ENCODE results near the gene EPG5. TPM values are rescaled to one million over a fixed set of nuclear protein-coding genes. Genes with fewer than 3 reads are reported as not detected.
A peak's percentile ranks its signal among the peaks of the same experiment; 100 is the strongest.

EPG5 gene
- total and polyA plus RNA-seq, 10 of the 15 experiments (the other 5 are each of a cell fraction or from before 2014, with no cell fraction given), result 1.9 to 27.7 (median 9.0) TPM

- TF ChIP-seq USF1 (IDR thresholded peaks at IDR 0.05; ENCODE audit: borderline replicate concordance, extremely low read length, insufficient read depth, low read depth, low read length) (no peak), MYC (IDR thresholded peaks at IDR 0.05; ENCODE audit: insufficient read depth, insufficient read length, insufficient replicate concordance, low read length, severe bottlenecking) (no peak), TCF7 (IDR thresholded peaks at IDR 0.05; ENCODE audit: borderline replicate concordance) (no peak), E4F1 (IDR thresholded peaks at IDR 0.05; ENCODE audit: borderline replicate concordance, partially characterized antibody) (no peak), TBL1XR1 (IDR thresholded peaks at IDR 0.05; ENCODE audit: low read depth, low read length) (no peak)
Observed at GRCh38 chr18:45876161-45876560, 91.0 kb downstream of the EPG5 start (continued).

GRCh38 chr18:45874491-45875184 is 92.5 kb downstream of the EPG5 start:
- peak; percentile 92 for DNase-seq (ENCODE audit: low read depth, low spot score)
- H3K79me2 ChIP-seq (ENCODE audit: control insufficient read depth, insufficient read depth, low read length), result no peaks in the 10 kb centered on the region
- peaks cover 22% of the 10 kb centered on the region for H3K9me3 ChIP-seq (replicated peaks; ENCODE audit: control insufficient read depth, insufficient read depth, low read length)
- H3K4me3 ChIP-seq, result no peak overlapping the region
- WGBS (ENCODE audit: insufficient coverage, insufficient replicate concordance, low lambda C conversion rate, missing lambda C conversion rate), result 1% methylated on average over 5 of the region's 5 CpGs
- H3K27me3 ChIP-seq (replicated peaks in 1 of 2; ENCODE audit: control insufficient read depth in 2 of 2, insufficient read depth in 2 of 2, low read length in 1 of 2), result no peaks in the 10 kb centered on the region
- peaks cover 20% of the 10 kb centered on the region for H3K4me1 ChIP-seq (ENCODE audit: control insufficient read depth, insufficient read depth, low read length)
- peak overlapping the region; percentile 86 for H3K27ac ChIP-seq (ENCODE audit: control insufficient read depth, insufficient read depth)
- ChIA-PET POLR2A (no interaction called here), CTCF (interaction anchor here (6.9 to 9.5 kb wide), 3 partner anchors 153 to 209 kb away, joined by 126 to 189 read pairs (median 165); partner anchors contain the start of gene SLC14A1), SMC1A (ENCODE audit: uncharacterized antibody, unreplicated experiment) (interaction anchor here (1.2 kb wide), 1 partner anchor 153 kb away, joined by 3 read pairs; no protein-coding TSS in a partner anchor), RAD21 (ENCODE audit: unreplicated experiment) (no interaction called here)
- H3K36me3 ChIP-seq (ENCODE audit: control insufficient read depth in 2 of 2, insufficient read depth in 2 of 2, low read length in 1 of 2), result peaks cover 2 to 10% of the 10 kb centered on the region in 2 experiments; a peak in 3 of 4 replicates
- intact Hi-C loops (cut with micrococcal nuclease; ENCODE audit: unreplicated experiment) (loop anchor here (1.0 kb wide), 1 partner anchor 187 kb away; no protein-coding TSS in a partner anchor), in situ Hi-C loops (cut with MboI) (loop anchor here (5.0 kb wide), 1 partner anchor 182 kb away; no protein-coding TSS in a partner anchor)
- H4K20me1 ChIP-seq (ENCODE audit: control insufficient read depth, insufficient read depth), result no peaks in the 10 kb centered on the region
- peak; percentile 94 for ATAC-seq
- FAIRE-seq, result peak; percentile 89
- BruUV-seq (replicated peaks), result no TSS peak
- peak overlapping the region; percentile 25; the same call in 1 of the 2 replicates for H3K9ac ChIP-seq (ENCODE audit: control insufficient read depth, insufficient read depth, low read length)
- H2AFZ ChIP-seq (ENCODE audit: control insufficient read depth, low read depth, low read length), result peak overlapping the region; percentile 41; the same call in 1 of the 2 replicates
- peak overlapping the region; percentile 51 for H3K4me2 ChIP-seq (ENCODE audit: control insufficient read depth, insufficient read depth)
- TF ChIP-seq IRF5 (IDR thresholded peaks at IDR 0.05; ENCODE audit: borderline replicate concordance) (no peak), PAX5 (IDR thresholded peaks at IDR 0.05; ENCODE audit: borderline replicate concordance, low read depth, low read length) (peak; percentile 95), ELK1 (IDR thresholded peaks at IDR 0.05; ENCODE audit: low read depth, low read length) (no peak), TCF7 (IDR thresholded peaks at IDR 0.05; ENCODE audit: borderline replicate concordance) (peak; percentile 75; the same call in 1 of the 2 replicates), CHD1 (IDR thresholded peaks at IDR 0.05; ENCODE audit: low read depth, low read length) (no peak), STAT1 (conservative IDR thresholded peaks at IDR 0.05) (no peak), MYB (IDR thresholded peaks at IDR 0.05; ENCODE audit: borderline replicate concordance, low read depth, low read length) (no peak), JUND (IDR thresholded peaks at IDR 0.05; ENCODE audit: low read depth, low read length) (no peak), NR2F1 (conservative IDR thresholded peaks at IDR 0.05) (0 out of 2 replicates have a peak, but pooled peaks have one; percentile 48), CREM (IDR thresholded peaks at IDR 0.05; ENCODE audit: low read depth) (peak; percentile 35; the same call in 1 of the 2 replicates)
